ENCODE results near the gene PCDHA4.

PCDHA4 gene

GRCh38 chr5:140862441-140863295, 55.8 kb downstream of the PCDHA4 start:
- DNase-seq = no peak

Data from hematopoietic multipotent progenitor cell treated with erythropoietin and hydrocortisone succinate and interleukin-3 and kit ligand, for 6 days (in vitro differentiated cells).